ENCODE data around the gene RASSF10. TPM values are rescaled to one million over a fixed set of nuclear protein-coding genes. Genes with fewer than 3 reads are reported as not detected.

The RASSF10 gene
- polyA plus RNA-seq (2011; rRNA removed) (not detected in 2 replicates), polyA minus RNA-seq (2011; rRNA and poly(A)+ RNA removed) (not detected in 2 replicates)

GRCh38 chr11:13008625-13009475 is at the start of gene RASSF10:
TSS of gene RASSF10 (plus strand) at chr11:13009316. CDS start at chr11:13009577, 261 bp downstream.
- H3K27me3 ChIP-seq (ENCODE audit: control insufficient read depth, insufficient read depth, low read length), result peaks cover 44% of the 10 kb centered on the region

GRCh38 chr11:12961615-12962014 is 47.5 kb upstream of the RASSF10 start:
- Histone ChIP-seq H3K27me3 (ENCODE audit: control insufficient read depth, insufficient read depth, low read length) (peaks cover 2% of the 10 kb centered on the region), H3K36me3 (ENCODE audit: control insufficient read depth, insufficient read depth, low read length) (no peaks in the 10 kb centered on the region), H3K4me3 (ENCODE audit: low read depth, low read length) (no peak overlapping the region)
- TF ChIP-seq CTCF (IDR thresholded peaks at IDR 0.05; ENCODE audit: insufficient read depth, low read depth, low read length), result peak; percentile 33
- ChIA-PET CTCF (interaction anchor here (0.6 to 9.5 kb wide), 14 partner anchors 10 to 890 kb away, joined by 3 to 154 read pairs (median 4); no protein-coding TSS in a partner anchor), POLR2A (no interaction called here)
- no peak for DNase-seq (ENCODE audit: low read depth)

More at GRCh38 chr11:13008625-13009475, at the start of gene RASSF10:
- no peak for DNase-seq (ENCODE audit: low read depth)
- Histone ChIP-seq H3K36me3 (ENCODE audit: control insufficient read depth, insufficient read depth, low read length) (no peaks in the 10 kb centered on the region), H3K4me3 (ENCODE audit: low read depth, low read length) (no peak within 1 kb of the TSS)
- no peak for TF ChIP-seq CTCF (IDR thresholded peaks at IDR 0.05; ENCODE audit: insufficient read depth, low read depth, low read length)
- POLR2A ChIA-PET, result no interaction called here
- CTCF ChIA-PET, result interaction anchor here (0.6 kb wide), 1 partner anchor 127 kb away, joined by 4 read pairs; no protein-coding TSS in a partner anchor

- no peaks in the 10 kb centered on the region for H3K36me3 ChIP-seq (ENCODE audit: control insufficient read depth, insufficient read depth, low read length)
- H3K27me3 ChIP-seq (ENCODE audit: control insufficient read depth, insufficient read depth, low read length), result peaks cover 2% of the 10 kb centered on the region
- no peak for DNase-seq (ENCODE audit: low read depth)
- ChIA-PET CTCF (interaction anchor here (0.8 to 9.5 kb wide), 14 partner anchors 10 to 675 kb away, joined by 3 to 154 read pairs (median 10); no protein-coding TSS in a partner anchor), POLR2A (no interaction called here)
- H3K4me3 ChIP-seq (ENCODE audit: low read depth, low read length), result no peak overlapping the region
- TF ChIP-seq CTCF (IDR thresholded peaks at IDR 0.05; ENCODE audit: insufficient read depth, low read depth, low read length), result no peak
These were observed 46.8 kb upstream of the RASSF10 start for GRCh38 chr11:12962306-12962705.

- CTCF ChIA-PET, result interaction anchor here (0.9 to 9.5 kb wide), 15 partner anchors 9 to 673 kb away, joined by 3 to 154 read pairs (median 16); no protein-coding TSS in a partner anchor
These were observed 46.1 kb upstream of the RASSF10 start for GRCh38 chr11:12963051-12963450.

More at GRCh38 chr11:12963051-12963450, 46.1 kb upstream of the RASSF10 start:
- H3K36me3 ChIP-seq (ENCODE audit: control insufficient read depth, insufficient read depth, low read length), result no peaks in the 10 kb centered on the region
- DNase-seq (ENCODE audit: low read depth), result no peak
- peaks cover 2% of the 10 kb centered on the region for H3K27me3 ChIP-seq (ENCODE audit: control insufficient read depth, insufficient read depth, low read length)
- H3K4me3 ChIP-seq (ENCODE audit: low read depth, low read length), result no peak overlapping the region
- TF ChIP-seq CTCF (IDR thresholded peaks at IDR 0.05; ENCODE audit: insufficient read depth, low read depth, low read length), result no peak
- POLR2A ChIA-PET, result no interaction called here

Data from BJ (cell line).